Left lung (tissue), 10 donors: Measurements from ENCODE around the gene PSD. TPM values are rescaled to one million over a fixed set of nuclear protein-coding genes. Genes with fewer than 3 reads are reported as not detected.
A peak's percentile ranks its signal among the peaks of the same experiment; 100 is the strongest.

ENCODE experiments used
- ATAC-seq: fragments of 200-7000 bp; cut with Tn5 transposase; one replicate; pipeline ENCODE4 v1.9.1; 2020; ENCODE audit warnings: moderate library complexity
- DNase-seq, 4 donors: peaks; one replicate each; pipeline ENCODE4 v3.0.0-alpha.2; 2013 to 2020
- H3K27ac ChIP-seq, 2 donors: fragments of 200-600 bp; sonication (generic) in 1 of 2; one replicate each; pipeline versions ENCODE4 v1.5.0 to v1.8.0; 2020 to 2021
- H3K27me3 ChIP-seq, 2 donors: fragments of 200-600 bp; sonication (generic) in 1 of 2; one replicate each; pipeline versions ENCODE4 v1.5.0 to v1.8.0; 2020 to 2021
- H3K36me3 ChIP-seq, 2 donors: fragments of 200-600 bp; sonication (generic) in 1 of 2; one replicate each; pipeline versions ENCODE4 v1.5.0 to v1.8.0; 2020 to 2021
- H3K4me1 ChIP-seq, 2 donors: fragments of 200-600 bp; one replicate each; pipeline ENCODE4 v1.8.0; 2021
- H3K4me3 ChIP-seq, 2 donors: fragments of 200-600 bp; sonication (generic) in 1 of 2; one replicate each; pipeline versions ENCODE4 v1.5.0 to v1.8.0; 2020 to 2021; ENCODE audit warnings: mild to moderate bottlenecking in 1 of 2
- H3K9me3 ChIP-seq, 2 donors: fragments of 200-600 bp; sonication (generic) in 1 of 2; one replicate each; pipeline versions ENCODE4 v1.5.0 to v1.8.0; 2020 to 2021
- intact Hi-C, 2 donors: fragments of 100-400 bp; cut with DNase I; formaldehyde crosslinking; loops; one replicate each; pipeline versions ENCODE4 v1.11.2 to v1.14.2; 2022
- polyA plus RNA-seq, 6 donors: library from polyadenylated mRNA; unstranded; fragments of 120-200 nt; gene quantifications; one replicate each; pipeline ENCODE4 v1.2.1, GENCODE V29; 2013; ENCODE audit not compliant: insufficient read length in 6 of 6
- total RNA-seq, 2 donors: library from RNA; stranded (reverse); fragmentation: NEBNext Ultra II Directional; extraction: Animal tissue kit (Norgen Biotek cat#: 25700); gene quantifications; one replicate each; pipeline ENCODE4 v1.2.1, GENCODE V29; 2021
- TF ChIP-seq, protein P1 (sequence below), 2 donors: fragments of 200-600 bp; sonication (generic) in 1 of 2; IDR thresholded peaks; one replicate each; pipeline versions ENCODE4 v1.5.0 to v1.8.0; 2021; ENCODE audit warnings: antibody characterized with exemption in 2 of 2
- donor health status: DM: no; HTN: yes; CAD: no.
- donor health status: DM: no; HTN: no; CAD: no.

The PSD gene
- total and polyA plus RNA-seq, 8 donors: 1.4 to 15.1 (median 9.9) TPM

- H3K9me3 ChIP-seq: no peaks in the 10 kb centered on the region
- peaks cover 13 to 55% of the 10 kb centered on the region in 2 donors for H3K4me1 ChIP-seq
- ATAC-seq (no peak), DNase-seq (no peak)
- H3K27me3 ChIP-seq: no peaks in the 10 kb centered on the region
- H3K27ac ChIP-seq: peak overlapping the region; percentile 77 to 84
- no peaks in the 10 kb centered on the region for H3K36me3 ChIP-seq
- TF ChIP-seq, protein P1, sequence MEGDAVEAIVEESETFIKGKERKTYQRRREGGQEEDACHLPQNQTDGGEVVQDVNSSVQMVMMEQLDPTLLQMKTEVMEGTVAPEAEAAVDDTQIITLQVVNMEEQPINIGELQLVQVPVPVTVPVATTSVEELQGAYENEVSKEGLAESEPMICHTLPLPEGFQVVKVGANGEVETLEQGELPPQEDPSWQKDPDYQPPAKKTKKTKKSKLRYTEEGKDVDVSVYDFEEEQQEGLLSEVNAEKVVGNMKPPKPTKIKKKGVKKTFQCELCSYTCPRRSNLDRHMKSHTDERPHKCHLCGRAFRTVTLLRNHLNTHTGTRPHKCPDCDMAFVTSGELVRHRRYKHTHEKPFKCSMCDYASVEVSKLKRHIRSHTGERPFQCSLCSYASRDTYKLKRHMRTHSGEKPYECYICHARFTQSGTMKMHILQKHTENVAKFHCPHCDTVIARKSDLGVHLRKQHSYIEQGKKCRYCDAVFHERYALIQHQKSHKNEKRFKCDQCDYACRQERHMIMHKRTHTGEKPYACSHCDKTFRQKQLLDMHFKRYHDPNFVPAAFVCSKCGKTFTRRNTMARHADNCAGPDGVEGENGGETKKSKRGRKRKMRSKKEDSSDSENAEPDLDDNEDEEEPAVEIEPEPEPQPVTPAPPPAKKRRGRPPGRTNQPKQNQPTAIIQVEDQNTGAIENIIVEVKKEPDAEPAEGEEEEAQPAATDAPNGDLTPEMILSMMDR (IDR thresholded peaks at IDR 0.05): no peak
- peak overlapping the region; percentile 15 to 38 for H3K4me3 ChIP-seq
- intact Hi-C loops: no loop called here
Measured at GRCh38 chr10:102435133-102435497, 16.5 kb upstream of the PSD start.

- Histone ChIP-seq H3K4me3 (peak overlapping the region in 1 of 2 donors; percentile 38), H3K27me3 (no peaks in the 10 kb centered on the region), H3K27ac (peak overlapping the region; percentile 77 to 84), H3K4me1 (peaks cover 13 to 55% of the 10 kb centered on the region in 2 donors), H3K9me3 (no peaks in the 10 kb centered on the region), H3K36me3 (no peaks in the 10 kb centered on the region)
- DNase-seq: peak in 1 of 4 donors; percentile 38
- TF ChIP-seq, protein P1 (IDR thresholded peaks at IDR 0.05): no peak
- intact Hi-C loops: loop anchor here in 1 of 2 donors (5.0 kb wide), 1 partner anchor 43 kb away; no protein-coding TSS in a partner anchor
- ATAC-seq: peak; percentile 9
Measured at GRCh38 chr10:102434394-102435132, 16.0 kb upstream of the PSD start.

GRCh38 chr10:102433619-102434046, 15.0 kb upstream of the PSD start:
- TF ChIP-seq, protein P1 (IDR thresholded peaks at IDR 0.05): no peak
- H3K4me1 ChIP-seq: peaks cover 13 to 55% of the 10 kb centered on the region in 2 donors
- H3K36me3 ChIP-seq: no peaks in the 10 kb centered on the region
- peak overlapping the region in 1 of 2 donors; percentile 88 for H3K4me3 ChIP-seq
- no peak for ATAC-seq
- no peaks in the 10 kb centered on the region for H3K9me3 ChIP-seq
- DNase-seq: peak in 2 of 4 donors; percentile 55 to 75
- H3K27ac ChIP-seq: peak overlapping the region in 1 of 2 donors; percentile 84
- H3K27me3 ChIP-seq: no peaks in the 10 kb centered on the region
- intact Hi-C loops: loop anchor here in 1 of 2 donors (5.0 kb wide), 1 partner anchor 44 kb away; no protein-coding TSS in a partner anchor

GRCh38 chr10:102432162-102432950, 13.8 kb upstream of the PSD start, which contains the start of gene CUEDC2:
CUEDC2 (minus strand) TSS chr10:102432574; CDS start chr10:102425188, 7,386 bp downstream.
- Histone ChIP-seq H3K4me3 (peak within 1 kb of the TSS; percentile 88), H3K9me3 (no peaks in the 10 kb centered on the region), H3K27ac (peak within 1 kb of the TSS; percentile 69 to 84), H3K4me1 (peaks cover 13 to 43% of the 10 kb centered on the region in 2 donors), H3K36me3 (no peaks in the 10 kb centered on the region), H3K27me3 (no peaks in the 10 kb centered on the region)
- intact Hi-C loops: loop anchor here in 1 of 2 donors (5.0 kb wide), 1 partner anchor 45 kb away; no protein-coding TSS in a partner anchor
- DNase-seq (peak; percentile 96 to 99 (median 98)), ATAC-seq (peak; percentile 91)
- TF ChIP-seq, protein P1 (IDR thresholded peaks at IDR 0.05): no peak
